ENCODE results near the gene CNBP.
"Not testable (repeated sequence)": the region's sequence is repeated elsewhere in the genome, so short reads cannot be mapped to it uniquely, and the experiment has no call there.

CNBP gene

DNA sequence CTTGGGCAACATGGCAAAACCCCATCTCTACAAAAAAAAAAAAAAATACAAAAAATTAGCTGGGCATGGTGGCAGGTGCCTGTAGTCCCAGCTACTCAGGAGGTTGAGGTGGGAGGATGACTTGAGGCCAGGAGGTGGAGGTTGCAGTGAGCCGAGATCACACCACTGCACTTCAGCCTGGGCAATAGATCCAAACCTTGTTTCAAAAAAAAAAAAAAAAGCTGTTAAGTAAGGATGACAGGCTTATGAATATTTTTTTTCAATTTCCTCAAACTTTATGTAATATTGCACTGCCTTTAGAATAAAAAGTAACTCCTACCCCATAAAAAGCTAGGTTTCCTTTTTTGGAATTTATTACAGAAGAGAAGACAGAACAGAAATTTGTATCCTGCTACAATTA lies 40.7 kb upstream of the CNBP start:
- Histone ChIP-seq H3K27ac (ENCODE audit: insufficient read depth in 1 of 2, low read depth in 1 of 2, low read length in 2 of 2, poor library complexity in 1 of 2, severe bottlenecking in 2 of 2) (peak overlapping the region in 1 of 2 experiments; percentile 36), H3K4me3 (ENCODE audit: control insufficient read depth in 1 of 7, extremely low read depth in 1 of 7, insufficient read depth in 4 of 7, low read depth in 2 of 7, low read length in 6 of 7) (peak overlapping the region in 1 of 7 experiments; percentile 48), H3K4me1 (ENCODE audit: control extremely low read depth in 1 of 4, control insufficient read depth in 4 of 4, insufficient read depth in 4 of 4, low read length in 3 of 4) (peaks cover 23 to 50% (median 34%) of the 10 kb centered on the region in 4 experiments)
- ChIA-PET POLR2A (interaction anchor here (0.6 kb wide), 1 partner anchor 25 kb away, joined by 4 read pairs; the partner anchor contains the start of gene COPG1), CTCF (interaction anchor here (1.3 to 3.8 kb wide), 7 partner anchors 9 to 62 kb away, joined by 3 to 23 read pairs (median 4); no protein-coding TSS in a partner anchor)
- peak in 1 of 3 donors; percentile 36 for DNase-seq
- WGBS (ENCODE audit: insufficient coverage) = no CpG with 5 or more reads among the region's 1 CpG
- H3K9me3 ChIP-seq (ENCODE audit: control extremely low read depth in 1 of 5, control insufficient read depth in 4 of 5, insufficient read depth in 2 of 5, low read depth in 1 of 5, low read length in 4 of 5); H3K36me3 ChIP-seq (ENCODE audit: control insufficient read depth in 4 of 4, insufficient read depth in 4 of 4, low read length in 3 of 4); H3K27me3 ChIP-seq (replicated peaks in 2 of 5; ENCODE audit: control insufficient read depth in 4 of 5, insufficient read depth in 5 of 5, low read length in 4 of 5): not testable (repeated sequence)

DNA sequence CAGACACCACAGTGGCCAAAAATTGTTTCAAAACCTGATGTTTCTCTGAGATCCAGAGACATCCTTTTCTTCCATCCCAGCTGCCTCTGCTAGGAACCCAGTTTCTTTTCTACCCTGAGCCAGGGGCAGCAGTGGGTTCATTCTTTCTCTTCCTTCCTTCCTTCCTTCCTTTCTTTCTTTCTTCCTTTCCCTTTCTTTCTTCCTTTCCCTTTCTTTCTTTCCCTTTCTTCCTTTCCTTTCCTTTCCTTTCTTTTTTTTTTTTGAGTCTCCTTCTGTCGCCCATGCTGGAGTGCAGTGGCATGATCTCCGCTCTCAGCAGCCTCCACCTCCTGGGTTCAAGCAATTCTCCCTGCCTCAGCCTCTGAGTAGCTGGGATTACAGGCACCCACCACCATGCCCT lies 35.0 kb upstream of the CNBP start:
- no peak for DNase-seq
- Histone ChIP-seq H3K27me3 (replicated peaks in 2 of 5; ENCODE audit: control insufficient read depth in 4 of 5, insufficient read depth in 5 of 5, low read length in 4 of 5) (no peaks in the 10 kb centered on the region), H3K36me3 (ENCODE audit: control insufficient read depth in 4 of 4, insufficient read depth in 4 of 4, low read length in 3 of 4) (no peaks in the 10 kb centered on the region), H3K9me3 (ENCODE audit: control extremely low read depth in 1 of 5, control insufficient read depth in 4 of 5, insufficient read depth in 2 of 5, low read depth in 1 of 5, low read length in 4 of 5) (no peaks in the 10 kb centered on the region), H3K4me1 (ENCODE audit: control extremely low read depth in 1 of 4, control insufficient read depth in 4 of 4, insufficient read depth in 4 of 4, low read length in 3 of 4) (no peaks in the 10 kb centered on the region), H3K4me3 (ENCODE audit: control insufficient read depth in 1 of 7, extremely low read depth in 1 of 7, insufficient read depth in 4 of 7, low read depth in 2 of 7, low read length in 6 of 7) (no peak overlapping the region), H3K27ac (ENCODE audit: insufficient read depth in 1 of 2, low read depth in 1 of 2, low read length in 2 of 2, poor library complexity in 1 of 2, severe bottlenecking in 2 of 2) (no peak overlapping the region)
- POLR2A ChIA-PET = interaction anchor here (0.7 kb wide), 1 partner anchor 17 kb away, joined by 3 read pairs; no protein-coding TSS in a partner anchor
- WGBS (ENCODE audit: insufficient coverage) = 100% methylated on average over 1 of the region's 2 CpGs
- CTCF ChIA-PET = no interaction called here

DNA sequence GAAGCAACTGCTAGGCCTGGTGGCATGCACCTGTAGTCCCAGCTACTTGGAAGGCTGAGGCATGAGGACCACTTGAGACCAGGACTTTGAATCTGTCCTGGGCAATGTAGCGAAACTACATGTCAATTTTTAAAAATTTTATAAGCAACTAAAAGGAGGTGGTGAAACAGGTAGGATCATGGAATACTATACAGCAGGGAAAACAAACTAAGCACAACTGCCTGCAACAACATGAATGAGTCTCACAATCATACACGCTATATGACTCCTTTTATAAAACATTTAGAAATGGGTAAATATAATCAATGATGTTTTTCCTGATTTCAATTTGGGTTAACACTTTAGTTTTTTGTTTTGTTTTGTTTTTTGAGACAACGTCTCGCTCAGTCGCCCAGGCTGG lies 29.5 kb upstream of the CNBP start:
- Histone ChIP-seq H3K4me1 (ENCODE audit: control extremely low read depth in 1 of 4, control insufficient read depth in 4 of 4, insufficient read depth in 4 of 4, low read length in 3 of 4) (peaks cover 0 to 6% (median 1%) of the 10 kb centered on the region in 4 experiments), H3K36me3 (ENCODE audit: control insufficient read depth in 4 of 4, insufficient read depth in 4 of 4, low read length in 3 of 4) (no peaks in the 10 kb centered on the region), H3K27ac (ENCODE audit: insufficient read depth in 1 of 2, low read depth in 1 of 2, low read length in 2 of 2, poor library complexity in 1 of 2, severe bottlenecking in 2 of 2) (no peak overlapping the region), H3K9me3 (ENCODE audit: control extremely low read depth in 1 of 5, control insufficient read depth in 4 of 5, insufficient read depth in 2 of 5, low read depth in 1 of 5, low read length in 4 of 5) (no peaks in the 10 kb centered on the region), H3K4me3 (ENCODE audit: control insufficient read depth in 1 of 7, extremely low read depth in 1 of 7, insufficient read depth in 4 of 7, low read depth in 2 of 7, low read length in 6 of 7) (no peak overlapping the region), H3K27me3 (replicated peaks in 2 of 5; ENCODE audit: control insufficient read depth in 4 of 5, insufficient read depth in 5 of 5, low read length in 4 of 5) (no peaks in the 10 kb centered on the region)
- 100% methylated on average over 3 of the region's 5 CpGs for WGBS (ENCODE audit: insufficient coverage)
- CTCF ChIA-PET = interaction anchor here (0.9 to 1.5 kb wide), 3 partner anchors 9 to 34 kb away, joined by 3 read pairs; no protein-coding TSS in a partner anchor
- DNase-seq = no peak
- POLR2A ChIA-PET = no interaction called here

DNA sequence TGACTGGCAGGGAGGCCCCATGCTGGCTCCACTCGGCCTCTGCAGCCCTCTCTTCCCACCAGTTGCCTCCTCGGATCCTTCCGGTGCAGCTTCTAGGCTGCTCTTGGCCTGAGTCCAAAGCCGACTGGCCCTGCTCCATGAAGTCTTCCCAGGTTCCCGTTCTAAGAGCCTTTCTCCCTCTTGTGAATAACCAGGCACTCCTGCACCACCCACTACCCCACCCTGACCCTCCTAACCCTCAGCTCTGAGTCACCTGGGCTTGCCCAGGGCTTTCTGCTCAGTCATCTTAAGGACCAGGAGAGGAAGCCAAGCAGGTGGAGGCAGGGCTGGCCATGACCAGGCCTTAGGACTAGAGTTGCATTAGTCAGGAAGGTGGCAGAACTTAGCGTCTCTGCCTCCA lies 28.1 kb upstream of the CNBP start:
- Histone ChIP-seq H3K27me3 (replicated peaks in 2 of 5; ENCODE audit: control insufficient read depth in 4 of 5, insufficient read depth in 5 of 5, low read length in 4 of 5) (no peaks in the 10 kb centered on the region), H3K36me3 (ENCODE audit: control insufficient read depth in 4 of 4, insufficient read depth in 4 of 4, low read length in 3 of 4) (no peaks in the 10 kb centered on the region), H3K4me3 (ENCODE audit: control insufficient read depth in 1 of 7, extremely low read depth in 1 of 7, insufficient read depth in 4 of 7, low read depth in 2 of 7, low read length in 6 of 7) (no peak overlapping the region), H3K4me1 (ENCODE audit: control extremely low read depth in 1 of 4, control insufficient read depth in 4 of 4, insufficient read depth in 4 of 4, low read length in 3 of 4) (peaks cover 0 to 6% (median 1%) of the 10 kb centered on the region in 4 experiments), H3K27ac (ENCODE audit: insufficient read depth in 1 of 2, low read depth in 1 of 2, low read length in 2 of 2, poor library complexity in 1 of 2, severe bottlenecking in 2 of 2) (no peak overlapping the region), H3K9me3 (ENCODE audit: control extremely low read depth in 1 of 5, control insufficient read depth in 4 of 5, insufficient read depth in 2 of 5, low read depth in 1 of 5, low read length in 4 of 5) (no peaks in the 10 kb centered on the region)
- WGBS (ENCODE audit: insufficient coverage) = 85% methylated on average over 4 of the region's 6 CpGs
- CTCF ChIA-PET = interaction anchor here (0.7 kb wide), 1 partner anchor 26 kb away, joined by 3 read pairs; no protein-coding TSS in a partner anchor
- POLR2A ChIA-PET = no interaction called here
- no peak for DNase-seq

DNA sequence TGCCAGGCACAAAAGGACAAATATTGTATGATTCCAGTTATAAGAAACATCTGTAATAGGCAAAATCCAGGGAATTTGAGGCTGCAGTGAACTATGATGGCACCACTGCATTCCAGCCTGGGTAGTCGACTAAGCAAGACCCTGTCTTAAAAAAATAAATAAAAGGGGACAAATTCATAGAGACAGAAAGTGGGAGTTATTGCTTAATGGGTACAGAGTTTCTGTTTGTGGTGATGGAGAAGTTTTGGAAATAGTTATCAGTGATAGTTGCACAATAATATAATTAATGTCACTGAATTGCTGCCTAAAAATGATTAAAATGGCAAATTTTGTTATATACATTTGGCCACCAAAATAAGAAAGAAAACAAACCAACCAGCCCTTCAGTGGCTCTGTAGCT lies 27.6 kb upstream of the CNBP start:
- Histone ChIP-seq H3K36me3 (ENCODE audit: control insufficient read depth in 4 of 4, insufficient read depth in 4 of 4, low read length in 3 of 4) (no peaks in the 10 kb centered on the region), H3K27me3 (replicated peaks in 2 of 5; ENCODE audit: control insufficient read depth in 4 of 5, insufficient read depth in 5 of 5, low read length in 4 of 5) (no peaks in the 10 kb centered on the region), H3K27ac (ENCODE audit: insufficient read depth in 1 of 2, low read depth in 1 of 2, low read length in 2 of 2, poor library complexity in 1 of 2, severe bottlenecking in 2 of 2) (no peak overlapping the region), H3K9me3 (ENCODE audit: control extremely low read depth in 1 of 5, control insufficient read depth in 4 of 5, insufficient read depth in 2 of 5, low read depth in 1 of 5, low read length in 4 of 5) (no peaks in the 10 kb centered on the region), H3K4me1 (ENCODE audit: control extremely low read depth in 1 of 4, control insufficient read depth in 4 of 4, insufficient read depth in 4 of 4, low read length in 3 of 4) (peaks cover 0 to 6% (median 1%) of the 10 kb centered on the region in 4 experiments), H3K4me3 (ENCODE audit: control insufficient read depth in 1 of 7, extremely low read depth in 1 of 7, insufficient read depth in 4 of 7, low read depth in 2 of 7, low read length in 6 of 7) (no peak overlapping the region)
- WGBS (ENCODE audit: insufficient coverage) = 100% methylated on average over 1 of the region's 1 CpG
- DNase-seq = no peak
- ChIA-PET POLR2A (no interaction called here), CTCF (interaction anchor here (0.7 kb wide), 1 partner anchor 26 kb away, joined by 3 read pairs; no protein-coding TSS in a partner anchor)

DNA sequence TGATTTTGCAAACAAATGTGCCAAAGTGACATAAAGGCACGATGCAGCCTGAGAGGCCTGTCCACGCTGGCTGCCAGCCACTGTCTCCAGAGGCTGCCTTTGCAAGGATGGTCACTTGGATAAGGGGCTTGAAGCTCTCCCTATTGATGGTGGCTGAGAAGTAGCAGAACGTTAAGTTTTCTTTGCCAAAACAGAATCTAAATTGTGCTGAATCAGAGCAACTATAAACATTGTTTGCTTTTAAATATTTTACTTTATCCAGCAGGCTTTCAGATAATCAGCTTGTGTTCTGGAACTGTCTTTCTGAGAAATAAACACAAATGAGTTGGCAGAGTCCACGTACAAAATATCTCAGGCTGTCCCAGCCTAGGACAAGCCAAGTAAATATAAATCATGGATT lies 23.8 kb upstream of the CNBP start:
- no peak for DNase-seq
- Histone ChIP-seq H3K4me3 (ENCODE audit: control insufficient read depth in 1 of 7, extremely low read depth in 1 of 7, insufficient read depth in 4 of 7, low read depth in 2 of 7, low read length in 6 of 7) (no peak overlapping the region), H3K4me1 (ENCODE audit: control extremely low read depth in 1 of 4, control insufficient read depth in 4 of 4, insufficient read depth in 4 of 4, low read length in 3 of 4) (peaks cover 0 to 6% (median 1%) of the 10 kb centered on the region in 4 experiments), H3K9me3 (ENCODE audit: control extremely low read depth in 1 of 5, control insufficient read depth in 4 of 5, insufficient read depth in 2 of 5, low read depth in 1 of 5, low read length in 4 of 5) (no peaks in the 10 kb centered on the region), H3K27ac (ENCODE audit: insufficient read depth in 1 of 2, low read depth in 1 of 2, low read length in 2 of 2, poor library complexity in 1 of 2, severe bottlenecking in 2 of 2) (no peak overlapping the region), H3K36me3 (ENCODE audit: control insufficient read depth in 4 of 4, insufficient read depth in 4 of 4, low read length in 3 of 4) (no peaks in the 10 kb centered on the region), H3K27me3 (replicated peaks in 2 of 5; ENCODE audit: control insufficient read depth in 4 of 5, insufficient read depth in 5 of 5, low read length in 4 of 5) (no peaks in the 10 kb centered on the region)
- CTCF ChIA-PET = interaction anchor here (0.8 kb wide), 1 partner anchor 44 kb away, joined by 5 read pairs; no protein-coding TSS in a partner anchor
- POLR2A ChIA-PET = no interaction called here
- WGBS (ENCODE audit: insufficient coverage) = 96% methylated on average over 2 of the region's 4 CpGs

DNA sequence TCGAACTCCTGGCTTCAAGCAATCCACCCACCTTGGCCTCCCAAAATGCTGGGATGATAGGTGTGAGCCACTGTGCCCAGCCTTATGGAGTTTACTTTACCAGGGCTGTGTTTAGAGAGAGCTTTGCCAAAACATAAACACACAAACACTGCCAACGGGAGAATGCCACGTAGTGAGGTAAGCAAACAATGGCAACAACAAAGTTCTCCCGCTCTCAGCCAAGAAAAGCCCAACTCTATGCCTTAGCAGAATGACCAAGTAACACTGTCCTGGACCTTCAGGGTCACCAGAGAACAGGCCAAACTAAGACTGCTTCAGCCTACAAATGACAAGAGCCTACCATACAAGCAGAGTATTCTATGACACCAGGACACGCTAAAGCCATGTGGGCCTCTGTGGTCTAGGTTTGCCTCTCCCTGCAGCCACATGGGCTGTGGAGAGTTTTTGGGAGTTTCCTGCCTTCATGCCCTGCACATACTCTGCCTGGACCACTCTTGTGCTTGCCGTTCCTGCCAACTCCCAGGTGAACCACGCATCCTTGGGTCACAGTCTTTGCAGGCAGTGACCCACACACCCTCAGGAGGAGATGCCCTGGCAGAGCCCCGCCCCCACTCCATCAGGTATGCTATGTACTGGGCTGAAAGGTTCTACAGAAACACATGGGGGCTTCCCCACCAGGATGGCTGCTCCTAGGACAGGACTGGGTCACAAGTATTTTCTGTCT lies 21.6 kb upstream of the CNBP start:
- POLR2A ChIA-PET = no interaction called here
- no peaks in the 10 kb centered on the region for H3K27me3 ChIP-seq (replicated peaks in 2 of 5; ENCODE audit: control insufficient read depth in 4 of 5, insufficient read depth in 5 of 5, low read length in 4 of 5)
- 99% methylated on average over 7 of the region's 8 CpGs for WGBS (ENCODE audit: insufficient coverage)
- no peaks in the 10 kb centered on the region for H3K9me3 ChIP-seq (ENCODE audit: control extremely low read depth in 1 of 5, control insufficient read depth in 4 of 5, insufficient read depth in 2 of 5, low read depth in 1 of 5, low read length in 4 of 5)
- no peak for DNase-seq
- no peaks in the 10 kb centered on the region for H3K36me3 ChIP-seq (ENCODE audit: control insufficient read depth in 4 of 4, insufficient read depth in 4 of 4, low read length in 3 of 4)
- no peak overlapping the region for H3K4me3 ChIP-seq (ENCODE audit: control insufficient read depth in 1 of 7, extremely low read depth in 1 of 7, insufficient read depth in 4 of 7, low read depth in 2 of 7, low read length in 6 of 7)
- H3K4me1 ChIP-seq (ENCODE audit: control extremely low read depth in 1 of 4, control insufficient read depth in 4 of 4, insufficient read depth in 4 of 4, low read length in 3 of 4) = no peaks in the 10 kb centered on the region
- H3K27ac ChIP-seq (ENCODE audit: insufficient read depth in 1 of 2, low read depth in 1 of 2, low read length in 2 of 2, poor library complexity in 1 of 2, severe bottlenecking in 2 of 2) = no peak overlapping the region
- CTCF ChIA-PET = no interaction called here

All from common myeloid progenitor, CD34-positive (primary cell).